ENCODE results near the gene RARRES2. TPM values are rescaled to one million over a fixed set of nuclear protein-coding genes. Genes with fewer than 3 reads are reported as not detected.

RARRES2 gene
- total and polyA plus RNA-seq, 2 experiments from 2014 or later, result not detected

- no peak overlapping the region for H3K4me3 ChIP-seq
- H4K20me1 ChIP-seq (ENCODE audit: insufficient read depth), result no peaks in the 10 kb centered on the region
- no peaks in the 10 kb centered on the region for H3K79me2 ChIP-seq (ENCODE audit: insufficient read depth)
- in situ Hi-C loops (cut with MboI), result no loop called here
- no peak overlapping the region for H3K27ac ChIP-seq
- H2AFZ ChIP-seq, result no peak overlapping the region
- H3K9ac ChIP-seq, result no peak overlapping the region
- TF ChIP-seq EZH2 (IDR thresholded peaks at IDR 0.05; ENCODE audit: insufficient read depth, poor library complexity, severe bottlenecking) (no peak), EZH2phosphoT487 (IDR thresholded peaks at IDR 0.05; ENCODE audit: insufficient read depth, low read depth) (no peak)
- H3K36me3 ChIP-seq (ENCODE audit: low read depth), result no peaks in the 10 kb centered on the region
- H3K4me2 ChIP-seq (ENCODE audit: unreplicated experiment), result no peak overlapping the region
- no peak for DNase-seq
- H3K27me3 ChIP-seq (replicated peaks; ENCODE audit: insufficient read depth), result no peaks in the 10 kb centered on the region
- H3K9me3 ChIP-seq (ENCODE audit: low read depth), result no peaks in the 10 kb centered on the region
- no peaks in the 10 kb centered on the region for H3F3A ChIP-seq (ENCODE audit: insufficient read depth)
- H3K9me2 ChIP-seq (ENCODE audit: insufficient read depth), result no peaks in the 10 kb centered on the region
- 97 to 100% methylated on average over 1 to 2 of the region's 2 CpGs for WGBS, 2 experiments (ENCODE audit: low coverage in 1 of 2, low lambda C conversion rate in 2 of 2, missing lambda C conversion rate in 2 of 2)
- no peaks in the 10 kb centered on the region for H3K4me1 ChIP-seq (ENCODE audit: insufficient read depth)
Observed at GRCh38 chr7:150359622-150360362, 18.4 kb upstream of the RARRES2 start.

- Histone ChIP-seq H3K79me2 (ENCODE audit: insufficient read depth) (no peaks in the 10 kb centered on the region), H3K9me2 (ENCODE audit: insufficient read depth) (no peaks in the 10 kb centered on the region), H3K4me3 (no peak overlapping the region), H3K27me3 (replicated peaks; ENCODE audit: insufficient read depth) (no peaks in the 10 kb centered on the region), H3K36me3 (ENCODE audit: low read depth) (no peaks in the 10 kb centered on the region), H3K9ac (no peak overlapping the region), H3K4me2 (ENCODE audit: unreplicated experiment) (no peak overlapping the region), H2AFZ (no peak overlapping the region), H3K9me3 (ENCODE audit: low read depth) (no peaks in the 10 kb centered on the region), H4K20me1 (ENCODE audit: insufficient read depth) (no peaks in the 10 kb centered on the region), H3F3A (ENCODE audit: insufficient read depth) (no peaks in the 10 kb centered on the region), H3K27ac (no peak overlapping the region), H3K4me1 (ENCODE audit: insufficient read depth) (no peaks in the 10 kb centered on the region)
- in situ Hi-C loops (cut with MboI), result no loop called here
- TF ChIP-seq EZH2 (IDR thresholded peaks at IDR 0.05; ENCODE audit: insufficient read depth, poor library complexity, severe bottlenecking) (no peak), EZH2phosphoT487 (IDR thresholded peaks at IDR 0.05; ENCODE audit: insufficient read depth, low read depth) (no peak)
- no peak for DNase-seq
- WGBS, 2 experiments (ENCODE audit: low coverage in 1 of 2, low lambda C conversion rate in 2 of 2, missing lambda C conversion rate in 2 of 2), result 50 to 76% methylated on average over 2 to 4 of the region's 4 CpGs
Observed at GRCh38 chr7:150358988-150359621, 17.7 kb upstream of the RARRES2 start.

GRCh38 chr7:150358433-150358832 is 17.0 kb upstream of the RARRES2 start:
- no peaks in the 10 kb centered on the region for H3F3A ChIP-seq (ENCODE audit: insufficient read depth)
- no peaks in the 10 kb centered on the region for H3K36me3 ChIP-seq (ENCODE audit: low read depth)
- H3K9ac ChIP-seq, result no peak overlapping the region
- no peaks in the 10 kb centered on the region for H4K20me1 ChIP-seq (ENCODE audit: insufficient read depth)
- H3K27ac ChIP-seq, result no peak overlapping the region
- no peaks in the 10 kb centered on the region for H3K27me3 ChIP-seq (replicated peaks; ENCODE audit: insufficient read depth)
- no peak overlapping the region for H3K4me2 ChIP-seq (ENCODE audit: unreplicated experiment)
- no peaks in the 10 kb centered on the region for H3K9me2 ChIP-seq (ENCODE audit: insufficient read depth)
- in situ Hi-C loops (cut with MboI), result no loop called here
- 92 to 94% methylated on average over 4 of the region's 4 CpGs for WGBS, 2 experiments (ENCODE audit: low coverage in 1 of 2, low lambda C conversion rate in 2 of 2, missing lambda C conversion rate in 2 of 2)
- no peak for TF ChIP-seq EZH2 (IDR thresholded peaks at IDR 0.05; ENCODE audit: insufficient read depth, poor library complexity, severe bottlenecking)
- no peak for TF ChIP-seq EZH2phosphoT487 (IDR thresholded peaks at IDR 0.05; ENCODE audit: insufficient read depth, low read depth)
- H2AFZ ChIP-seq, result no peak overlapping the region
- no peak overlapping the region for H3K4me3 ChIP-seq
- H3K79me2 ChIP-seq (ENCODE audit: insufficient read depth), result no peaks in the 10 kb centered on the region
- no peaks in the 10 kb centered on the region for H3K4me1 ChIP-seq (ENCODE audit: insufficient read depth)
- DNase-seq, result no peak
- no peaks in the 10 kb centered on the region for H3K9me3 ChIP-seq (ENCODE audit: low read depth)

- in situ Hi-C loops (cut with MboI), result no loop called here
- Histone ChIP-seq H3K9me3 (ENCODE audit: low read depth) (no peaks in the 10 kb centered on the region), H3K36me3 (ENCODE audit: low read depth) (no peaks in the 10 kb centered on the region), H3K4me2 (ENCODE audit: unreplicated experiment) (no peak overlapping the region), H3K27ac (no peak overlapping the region), H3K4me1 (ENCODE audit: insufficient read depth) (no peaks in the 10 kb centered on the region), H3K27me3 (replicated peaks; ENCODE audit: insufficient read depth) (no peaks in the 10 kb centered on the region), H4K20me1 (ENCODE audit: insufficient read depth) (no peaks in the 10 kb centered on the region), H2AFZ (peak overlapping the region; percentile 34; the same call in 1 of the 2 replicates), H3K9me2 (ENCODE audit: insufficient read depth) (no peaks in the 10 kb centered on the region), H3K4me3 (no peak overlapping the region), H3F3A (ENCODE audit: insufficient read depth) (no peaks in the 10 kb centered on the region), H3K9ac (no peak overlapping the region), H3K79me2 (ENCODE audit: insufficient read depth) (no peaks in the 10 kb centered on the region)
- no peak for DNase-seq
- WGBS, 2 experiments (ENCODE audit: low coverage in 1 of 2, low lambda C conversion rate in 2 of 2, missing lambda C conversion rate in 2 of 2), result 78 to 81% methylated on average over 13 of the region's 13 CpGs
- TF ChIP-seq EZH2 (IDR thresholded peaks at IDR 0.05; ENCODE audit: insufficient read depth, poor library complexity, severe bottlenecking) (no peak), EZH2phosphoT487 (IDR thresholded peaks at IDR 0.05; ENCODE audit: insufficient read depth, low read depth) (no peak)
Observed at GRCh38 chr7:150357771-150358427, 16.5 kb upstream of the RARRES2 start.

Data from GM23248 (cell line).